K562 (cell line): ENCODE measurements around the gene AFG1L. TPM values are rescaled to one million over a fixed set of nuclear protein-coding genes. Genes with fewer than 3 reads are reported as not detected.

Experiments used
- ATF4 ChIP-seq: fragments of 450-650 bp; formaldehyde crosslinking; IDR thresholded peaks from 2 replicates; pipeline ENCODE4 v1.4.0; 2022; ENCODE audit warnings: mild to moderate bottlenecking, moderate library complexity
- BDP1 ChIP-seq: IDR thresholded peaks from 3 replicates; pipeline ENCODE4 v1.6.1; 2011; ENCODE audit not compliant: insufficient read length, insufficient read depth
- C11orf30 ChIP-seq: fragments of 450-650 bp; IDR thresholded peaks from 2 replicates; pipeline ENCODE4 v1.6.1; 2016; ENCODE audit warnings: low read depth, mild to moderate bottlenecking
- HDAC2 ChIP-seq: fragments of 450-650 bp; IDR thresholded peaks from 2 replicates; pipeline ENCODE4 v1.6.1; 2016; ENCODE audit warnings: mild to moderate bottlenecking
- MAFG ChIP-seq: fragments of 450-650 bp; conservative IDR thresholded peaks from 2 replicates; pipeline ENCODE4 v1.6.1; 2016; ENCODE audit warnings: missing genetic modification characterization, missing compliant biosample characterization
- MTA3 ChIP-seq: fragments of 450-650 bp; formaldehyde crosslinking; IDR thresholded peaks from 2 replicates; pipeline ENCODE4 v1.6.1; 2017; ENCODE audit warnings: mild to moderate bottlenecking, borderline replicate concordance
- MYC ChIP-seq, 2 experiments: fragments of 250-450 bp in 1 of 2; sonication (Bioruptor Pico) in 1 of 2; IDR thresholded peaks; 2 replicates each; pipeline versions ENCODE4 v1.5.1 to v1.6.1; 2012 to 2021; ENCODE audit warnings: low read depth in 2 of 2, borderline replicate concordance in 1 of 2, improper control_type of control experiment in 1 of 2, low read length in 1 of 2, mild to moderate bottlenecking in 1 of 2, moderate library complexity in 1 of 2
- NEUROD1 ChIP-seq: fragments of 150-350 bp; IDR thresholded peaks from 2 replicates; pipeline ENCODE4 v1.6.1; 2014; ENCODE audit warnings: borderline replicate concordance, low read length, low read depth; ENCODE audit not compliant: partially characterized antibody
- NR2F6 ChIP-seq: fragments of 450-650 bp; formaldehyde crosslinking; IDR thresholded peaks from 2 replicates; pipeline ENCODE4 v1.4.0; 2020; ENCODE audit warnings: mild to moderate bottlenecking
- NR3C1 ChIP-seq: sonication (generic); formaldehyde crosslinking; IDR thresholded peaks from 2 replicates; pipeline ENCODE4 v1.8.1; 2022; ENCODE audit warnings: missing genetic modification reagents
- PCBP2 ChIP-seq: fragments of 200-400 bp; formaldehyde crosslinking; IDR thresholded peaks from 2 replicates; pipeline ENCODE4 v1.6.1; 2018; ENCODE audit warnings: low read length, low read depth, mild to moderate bottlenecking, moderate library complexity; ENCODE audit not compliant: poor library complexity, severe bottlenecking
- PHB ChIP-seq: fragments of 250-450 bp; sonication (Bioruptor Pico); IDR thresholded peaks from 2 replicates; pipeline ENCODE4 v1.5.0; 2021
- SMAD1 ChIP-seq: fragments of 150-350 bp; IDR thresholded peaks from 2 replicates; pipeline ENCODE4 v1.6.1; 2014; ENCODE audit warnings: low read length, low read depth; ENCODE audit not compliant: partially characterized antibody
- ZNF76 ChIP-seq: fragments of 250-450 bp; sonication (Bioruptor Pico); IDR thresholded peaks from 2 replicates; pipeline ENCODE4 v1.4.0; 2020; ENCODE audit warnings: mild to moderate bottlenecking, moderate library complexity, borderline replicate concordance
- ZNF780A ChIP-seq: fragments of 250-450 bp; sonication (Bioruptor Pico); IDR thresholded peaks from 2 replicates; pipeline ENCODE4 v1.5.0; 2021; ENCODE audit warnings: mild to moderate bottlenecking
- polyA plus RNA-seq, 8 experiments: library from polyadenylated mRNA; depleted of rRNA in 4 of 8; stranded (reverse) in 5 of 8; unstranded in 3 of 8; fragments of >200 nt; fragmentation: Nextera tagmentation in 2 of 8; fragmentation: Illumina TruSeq in 1 of 8; extraction: Ambion mirVana in 2 of 8; extraction: Trizol in 1 of 8; gene quantifications; 2 replicates each; pipeline versions ENCODE4 v1.2.1 to v1.2.3, GENCODE V29; 2011 to 2014; ENCODE audit warnings: inconsistent platforms in 1 of 8, missing spikeins in 1 of 8
- total RNA-seq, 7 experiments: library from RNA; depleted of rRNA in 6 of 7; stranded (reverse); fragments of >200 nt in 6 of 7; fragmentation: Illumina TruSeq in 2 of 7; extraction: Trizol in 2 of 7; gene quantifications; 2 replicates each; pipeline versions ENCODE4 v1.2.1 to v1.2.3, GENCODE V29; 2011 to 2021; ENCODE audit warnings: low replicate concordance in 1 of 7
- TF ChIP-seq, protein P1 (sequence below), 2 experiments: fragments of 450-650 bp in 1 of 2; IDR thresholded peaks; 2 replicates each; pipeline ENCODE4 v1.6.1; 2011 to 2017; ENCODE audit warnings: low read depth in 2 of 2, antibody characterized with exemption in 1 of 2, borderline replicate concordance in 1 of 2, low read length in 1 of 2, mild to moderate bottlenecking in 1 of 2, mixed read lengths in 1 of 2; ENCODE audit not compliant: control insufficient read depth in 1 of 2
- TF ChIP-seq, protein P2 (sequence below), 3 experiments: fragments of 200-800 bp in 1 of 3; fragments of 250-450 bp in 1 of 3; fragments of 450-650 bp in 1 of 3; sonication (Bioruptor Pico) in 1 of 3; sonication (Bioruptor generic) in 1 of 3; formaldehyde crosslinking in 1 of 3; IDR thresholded peaks; 2 replicates each; pipeline versions ENCODE4 v1.6.1 to v1.8.0; 2016 to 2022; ENCODE audit warnings: mild to moderate bottlenecking in 2 of 3, missing genetic modification characterization in 2 of 3, missing compliant biosample characterization in 1 of 3, moderate library complexity in 1 of 3
- TF ChIP-seq, protein P3 (sequence below): sonication (generic); formaldehyde crosslinking; IDR thresholded peaks from 2 replicates; pipeline ENCODE4 v1.8.0; 2022; ENCODE audit warnings: mild to moderate bottlenecking, missing genetic modification reagents

Gene AFG1L
- total and polyA plus RNA-seq, 9 of the 15 experiments (the other 6 are each of a cell fraction or from before 2014, with no cell fraction given): 2.2 to 15.5 (median 5.8) TPM

DNA sequence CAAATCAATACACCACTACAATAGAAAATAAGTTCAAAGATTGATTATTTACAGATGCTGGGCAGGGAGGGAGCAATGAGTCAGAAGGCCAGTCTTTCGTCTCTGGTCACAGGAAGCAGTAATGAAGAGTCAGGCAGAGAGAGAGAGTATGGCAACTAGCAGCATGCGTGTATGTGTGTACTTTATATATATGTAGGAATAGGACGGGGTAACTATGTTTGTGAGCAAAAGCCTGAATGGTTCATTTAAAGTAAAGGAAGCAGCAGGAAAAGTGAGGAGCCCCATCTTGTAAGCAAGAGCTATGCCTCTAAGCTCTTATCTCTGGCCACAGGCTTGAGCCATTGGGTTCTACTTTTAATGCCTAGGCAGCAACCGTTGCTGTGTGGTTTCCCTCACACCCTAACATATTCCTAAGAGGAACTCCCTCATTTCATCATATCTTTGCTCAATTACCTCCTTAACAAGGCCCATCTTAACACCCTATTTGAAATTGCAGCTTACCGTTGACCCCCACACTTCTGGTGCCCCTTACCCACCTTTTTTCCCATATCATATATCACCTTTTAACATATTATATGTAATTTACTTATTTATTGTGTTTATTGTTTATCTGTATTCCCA lies 66.6 kb downstream of the AFG1L start (continued):
- TF ChIP-seq, protein P1, sequence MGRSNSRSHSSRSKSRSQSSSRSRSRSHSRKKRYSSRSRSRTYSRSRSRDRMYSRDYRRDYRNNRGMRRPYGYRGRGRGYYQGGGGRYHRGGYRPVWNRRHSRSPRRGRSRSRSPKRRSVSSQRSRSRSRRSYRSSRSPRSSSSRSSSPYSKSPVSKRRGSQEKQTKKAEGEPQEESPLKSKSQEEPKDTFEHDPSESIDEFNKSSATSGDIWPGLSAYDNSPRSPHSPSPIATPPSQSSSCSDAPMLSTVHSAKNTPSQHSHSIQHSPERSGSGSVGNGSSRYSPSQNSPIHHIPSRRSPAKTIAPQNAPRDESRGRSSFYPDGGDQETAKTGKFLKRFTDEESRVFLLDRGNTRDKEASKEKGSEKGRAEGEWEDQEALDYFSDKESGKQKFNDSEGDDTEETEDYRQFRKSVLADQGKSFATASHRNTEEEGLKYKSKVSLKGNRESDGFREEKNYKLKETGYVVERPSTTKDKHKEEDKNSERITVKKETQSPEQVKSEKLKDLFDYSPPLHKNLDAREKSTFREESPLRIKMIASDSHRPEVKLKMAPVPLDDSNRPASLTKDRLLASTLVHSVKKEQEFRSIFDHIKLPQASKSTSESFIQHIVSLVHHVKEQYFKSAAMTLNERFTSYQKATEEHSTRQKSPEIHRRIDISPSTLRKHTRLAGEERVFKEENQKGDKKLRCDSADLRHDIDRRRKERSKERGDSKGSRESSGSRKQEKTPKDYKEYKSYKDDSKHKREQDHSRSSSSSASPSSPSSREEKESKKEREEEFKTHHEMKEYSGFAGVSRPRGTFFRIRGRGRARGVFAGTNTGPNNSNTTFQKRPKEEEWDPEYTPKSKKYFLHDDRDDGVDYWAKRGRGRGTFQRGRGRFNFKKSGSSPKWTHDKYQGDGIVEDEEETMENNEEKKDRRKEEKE (IDR thresholded peaks at IDR 0.05; ENCODE audit: borderline replicate concordance in 1 of 2, control insufficient read depth in 1 of 2, low read depth in 2 of 2, low read length in 1 of 2): 0 out of 4 replicates have a peak, but pooled peaks of 1 of the 2 experiments have one; percentile 22
- TF ChIP-seq MTA3 (peak; percentile 57), PHB (no peak), ATF4 (CRISPR knock-in tag) (peak; percentile 80), BDP1 (no peak), ZNF780A (CRISPR knock-in tag) (no peak), MAFG (tag) (no peak), PCBP2 (no peak), SMAD1 (no peak), MYC (IDR thresholded peaks at IDR 0.05; ENCODE audit: low read depth, low read length) (peak; percentile 53; the same call in 1 of the 2 replicates), MYC (CRISPR knock-in tag; IDR thresholded peaks at IDR 0.05; ENCODE audit: borderline replicate concordance, low read depth) (no peak), NR2F6 (CRISPR knock-in tag) (no peak), ZNF76 (no peak), NEUROD1 (peak; percentile 59), HDAC2 (no peak; the same call in none of the 2 replicates), C11orf30 (0 out of 2 replicates have a peak, but pooled peaks have one; percentile 8), NR3C1 (no peak)
- TF ChIP-seq, protein P2, sequence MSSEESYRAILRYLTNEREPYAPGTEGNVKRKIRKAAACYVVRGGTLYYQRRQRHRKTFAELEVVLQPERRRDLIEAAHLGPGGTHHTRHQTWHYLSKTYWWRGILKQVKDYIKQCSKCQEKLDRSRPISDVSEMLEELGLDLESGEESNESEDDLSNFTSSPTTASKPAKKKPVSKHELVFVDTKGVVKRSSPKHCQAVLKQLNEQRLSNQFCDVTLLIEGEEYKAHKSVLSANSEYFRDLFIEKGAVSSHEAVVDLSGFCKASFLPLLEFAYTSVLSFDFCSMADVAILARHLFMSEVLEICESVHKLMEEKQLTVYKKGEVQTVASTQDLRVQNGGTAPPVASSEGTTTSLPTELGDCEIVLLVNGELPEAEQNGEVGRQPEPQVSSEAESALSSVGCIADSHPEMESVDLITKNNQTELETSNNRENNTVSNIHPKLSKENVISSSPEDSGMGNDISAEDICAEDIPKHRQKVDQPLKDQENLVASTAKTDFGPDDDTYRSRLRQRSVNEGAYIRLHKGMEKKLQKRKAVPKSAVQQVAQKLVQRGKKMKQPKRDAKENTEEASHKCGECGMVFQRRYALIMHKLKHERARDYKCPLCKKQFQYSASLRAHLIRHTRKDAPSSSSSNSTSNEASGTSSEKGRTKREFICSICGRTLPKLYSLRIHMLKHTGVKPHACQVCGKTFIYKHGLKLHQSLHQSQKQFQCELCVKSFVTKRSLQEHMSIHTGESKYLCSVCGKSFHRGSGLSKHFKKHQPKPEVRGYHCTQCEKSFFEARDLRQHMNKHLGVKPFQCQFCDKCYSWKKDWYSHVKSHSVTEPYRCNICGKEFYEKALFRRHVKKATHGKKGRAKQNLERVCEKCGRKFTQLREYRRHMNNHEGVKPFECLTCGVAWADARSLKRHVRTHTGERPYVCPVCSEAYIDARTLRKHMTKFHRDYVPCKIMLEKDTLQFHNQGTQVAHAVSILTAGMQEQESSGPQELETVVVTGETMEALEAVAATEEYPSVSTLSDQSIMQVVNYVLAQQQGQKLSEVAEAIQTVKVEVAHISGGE (CRISPR knock-in tag; IDR thresholded peaks at IDR 0.05): peak in 1 of 3 experiments; percentile 76; a peak in 1 of 6 replicates
- TF ChIP-seq, protein P3, sequence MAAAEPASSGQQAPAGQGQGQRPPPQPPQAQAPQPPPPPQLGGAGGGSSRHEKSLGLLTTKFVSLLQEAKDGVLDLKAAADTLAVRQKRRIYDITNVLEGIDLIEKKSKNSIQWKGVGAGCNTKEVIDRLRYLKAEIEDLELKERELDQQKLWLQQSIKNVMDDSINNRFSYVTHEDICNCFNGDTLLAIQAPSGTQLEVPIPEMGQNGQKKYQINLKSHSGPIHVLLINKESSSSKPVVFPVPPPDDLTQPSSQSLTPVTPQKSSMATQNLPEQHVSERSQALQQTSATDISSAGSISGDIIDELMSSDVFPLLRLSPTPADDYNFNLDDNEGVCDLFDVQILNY (CRISPR knock-in tag): no peak
